ENCODE data around the gene CYTH1. TPM values are rescaled to one million over a fixed set of nuclear protein-coding genes. Genes with fewer than 3 reads are reported as not detected.

The CYTH1 gene
- total and polyA plus RNA-seq, 2 donors = 27.1 to 31.0 TPM

GRCh38 chr17:78642707-78643106, 139.4 kb downstream of the CYTH1 start:
- 94% methylated on average over 1 of the region's 1 CpG for WGBS
- no peaks in the 10 kb centered on the region for H3K36me3 ChIP-seq (ENCODE audit: insufficient read depth)
- no peak overlapping the region for H3K4me3 ChIP-seq (ENCODE audit: low read depth, low read length)
- no peak for DNase-seq (ENCODE audit: extremely low spot score)
- H3K27ac ChIP-seq (ENCODE audit: low read depth) = no peak overlapping the region
- no peaks in the 10 kb centered on the region for H3K4me1 ChIP-seq (ENCODE audit: insufficient read depth)

- no peak overlapping the region for H3K27ac ChIP-seq (ENCODE audit: low read depth)
- H3K4me1 ChIP-seq (ENCODE audit: insufficient read depth) = no peaks in the 10 kb centered on the region
- H3K4me3 ChIP-seq (ENCODE audit: low read depth, low read length) = no peak overlapping the region
- no peaks in the 10 kb centered on the region for H3K36me3 ChIP-seq (ENCODE audit: insufficient read depth)
- DNase-seq (ENCODE audit: extremely low spot score) = no peak
- 95% methylated on average over 18 of the region's 18 CpGs for WGBS
These were observed 140.4 kb downstream of the CYTH1 start for GRCh38 chr17:78641666-78642065.

DNA sequence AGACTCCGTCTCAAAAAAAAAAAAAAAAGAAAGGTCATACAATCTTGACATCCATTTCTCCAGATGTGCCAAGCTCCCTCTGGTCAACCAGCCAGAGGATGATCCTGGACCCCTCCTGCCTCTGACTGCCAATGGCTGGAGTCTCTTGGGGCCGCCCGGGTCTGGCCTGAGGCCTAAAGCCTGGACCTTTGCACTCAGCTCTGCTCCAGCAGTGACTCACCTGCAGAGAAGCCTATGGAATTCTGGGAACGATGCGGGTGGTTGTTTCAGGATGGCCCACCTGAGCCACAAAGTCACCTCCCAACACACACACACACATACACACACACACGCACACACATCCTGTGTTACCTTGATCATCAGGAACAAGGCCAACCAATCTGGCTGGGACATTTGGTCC, 140.8 kb downstream of the CYTH1 start:
- H3K4me3 ChIP-seq (ENCODE audit: low read depth, low read length) = no peak overlapping the region
- WGBS = 93% methylated on average over 6 of the region's 6 CpGs
- no peak for DNase-seq (ENCODE audit: extremely low spot score)

DNA sequence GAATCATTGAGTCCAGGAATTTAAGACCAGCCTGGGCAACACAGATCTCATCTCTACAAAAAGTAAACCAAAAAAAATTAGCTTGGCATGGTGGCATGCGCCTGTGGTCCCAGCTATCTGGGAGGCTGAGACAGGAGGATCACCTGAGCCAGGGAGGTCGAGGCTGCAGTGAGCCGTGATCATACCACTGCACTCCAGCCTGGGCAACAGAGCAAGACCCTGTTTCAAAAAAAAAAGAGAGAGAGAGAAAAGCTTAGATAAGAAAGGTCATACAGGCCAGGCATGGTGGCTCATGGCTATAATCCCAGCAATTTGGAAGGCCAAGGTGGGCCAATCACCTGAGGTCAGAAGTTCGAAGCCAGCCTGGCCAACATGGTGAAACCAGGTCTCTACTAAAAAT, 141.4 kb downstream of the CYTH1 start:
- no peak for DNase-seq (ENCODE audit: extremely low spot score)
- WGBS = 82% methylated on average over 4 of the region's 4 CpGs
- no peaks in the 10 kb centered on the region for H3K36me3 ChIP-seq (ENCODE audit: insufficient read depth)
- H3K27ac ChIP-seq (ENCODE audit: low read depth) = no peak overlapping the region
- H3K4me1 ChIP-seq (ENCODE audit: insufficient read depth) = no peaks in the 10 kb centered on the region
- no peak overlapping the region for H3K4me3 ChIP-seq (ENCODE audit: low read depth, low read length)

More for the DNA sequence above, 140.8 kb downstream of the CYTH1 start:
- H3K36me3 ChIP-seq (ENCODE audit: insufficient read depth) = no peaks in the 10 kb centered on the region
- no peak overlapping the region for H3K27ac ChIP-seq (ENCODE audit: low read depth)
- no peaks in the 10 kb centered on the region for H3K4me1 ChIP-seq (ENCODE audit: insufficient read depth)

DNA sequence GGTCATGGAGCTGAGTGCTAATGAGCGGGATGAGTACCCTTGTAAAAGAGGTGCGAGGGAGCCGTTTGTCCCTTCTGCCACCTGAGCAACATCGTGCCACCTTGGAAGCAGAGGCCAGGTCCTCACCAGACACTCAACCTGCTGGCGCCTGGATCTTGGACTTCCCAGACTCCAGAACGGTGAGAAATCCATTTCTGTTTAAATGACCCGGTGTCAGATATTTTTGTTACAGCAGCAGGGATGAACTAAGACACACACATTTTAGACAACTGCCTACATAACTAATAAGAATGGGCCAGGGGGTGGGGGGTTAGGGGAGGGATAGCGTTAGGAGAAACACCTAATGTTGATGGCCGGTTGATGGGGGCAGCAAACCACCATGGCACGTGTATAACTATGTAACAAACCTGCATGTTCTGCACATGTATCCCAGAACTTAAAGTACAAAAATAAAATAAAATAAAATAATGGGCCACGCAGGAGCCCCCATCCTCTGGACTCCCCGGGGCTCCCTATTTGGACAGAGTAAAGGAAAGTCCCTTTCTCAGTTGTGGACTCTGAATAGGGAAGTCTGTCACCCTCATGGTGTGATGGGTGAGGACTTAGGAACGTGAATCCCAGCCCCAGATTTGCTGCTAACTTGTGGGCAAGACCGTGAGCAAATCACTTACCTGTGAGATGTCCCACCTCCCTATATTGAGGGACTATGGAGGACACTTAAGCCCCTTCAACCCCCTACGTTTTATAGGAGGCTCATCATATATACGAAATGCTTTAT, 144.2 kb downstream of the CYTH1 start:
- Histone ChIP-seq H3K4me1 (ENCODE audit: insufficient read depth) (no peaks in the 10 kb centered on the region), H3K4me3 (ENCODE audit: low read depth, low read length) (no peak overlapping the region), H3K27ac (ENCODE audit: low read depth) (no peak overlapping the region), H3K36me3 (ENCODE audit: insufficient read depth) (no peaks in the 10 kb centered on the region)
- DNase-seq (ENCODE audit: extremely low spot score) = no peak
- 88% methylated on average over 16 of the region's 16 CpGs for WGBS

GRCh38 chr17:78637146-78637545, 144.9 kb downstream of the CYTH1 start:
- Histone ChIP-seq H3K4me1 (ENCODE audit: insufficient read depth) (no peaks in the 10 kb centered on the region), H3K27ac (ENCODE audit: low read depth) (no peak overlapping the region), H3K36me3 (ENCODE audit: insufficient read depth) (no peaks in the 10 kb centered on the region), H3K4me3 (ENCODE audit: low read depth, low read length) (no peak overlapping the region)
- 88% methylated on average over 11 of the region's 11 CpGs for WGBS
- no peak for DNase-seq (ENCODE audit: extremely low spot score)

DNA sequence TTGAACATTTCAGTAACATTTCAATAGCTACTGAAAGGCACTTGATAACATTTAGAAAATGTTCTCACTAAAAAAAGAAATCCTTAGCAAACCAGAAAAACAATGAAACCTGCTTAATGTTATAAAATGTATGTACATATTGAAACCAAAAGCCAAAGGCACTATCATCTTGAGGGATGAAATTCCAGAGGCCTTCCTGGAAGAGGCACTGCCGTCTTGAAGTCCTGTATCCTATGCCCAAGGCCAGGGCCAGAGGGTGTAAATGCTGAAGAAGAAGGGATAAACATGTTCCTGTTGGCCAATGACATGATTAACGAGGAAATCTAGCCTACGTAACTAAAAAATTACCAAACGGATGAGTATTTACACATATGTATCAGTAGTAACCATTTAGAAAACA, 147.9 kb downstream of the CYTH1 start:
- Histone ChIP-seq H3K36me3 (ENCODE audit: insufficient read depth) (no peaks in the 10 kb centered on the region), H3K27ac (ENCODE audit: low read depth) (no peak overlapping the region), H3K4me1 (ENCODE audit: insufficient read depth) (no peaks in the 10 kb centered on the region), H3K4me3 (ENCODE audit: low read depth, low read length) (no peak overlapping the region)
- DNase-seq (ENCODE audit: extremely low spot score) = no peak
- 86% methylated on average over 4 of the region's 4 CpGs for WGBS

- DNase-seq (ENCODE audit: extremely low spot score) = no peak
- Histone ChIP-seq H3K4me1 (ENCODE audit: insufficient read depth) (no peaks in the 10 kb centered on the region), H3K27ac (ENCODE audit: low read depth) (no peak overlapping the region), H3K36me3 (ENCODE audit: insufficient read depth) (no peaks in the 10 kb centered on the region), H3K4me3 (ENCODE audit: low read depth, low read length) (no peak overlapping the region)
- WGBS = 93% methylated on average over 23 of the region's 23 CpGs
These were observed 152.6 kb downstream of the CYTH1 start for GRCh38 chr17:78629436-78629995.

GRCh38 chr17:78628547-78629435, 153.3 kb downstream of the CYTH1 start:
- no peaks in the 10 kb centered on the region for H3K36me3 ChIP-seq (ENCODE audit: insufficient read depth)
- no peak for DNase-seq (ENCODE audit: extremely low spot score)
- no peak overlapping the region for H3K27ac ChIP-seq (ENCODE audit: low read depth)
- H3K4me3 ChIP-seq (ENCODE audit: low read depth, low read length) = no peak overlapping the region
- 96% methylated on average over 30 of the region's 30 CpGs for WGBS
- H3K4me1 ChIP-seq (ENCODE audit: insufficient read depth) = no peaks in the 10 kb centered on the region

DNA sequence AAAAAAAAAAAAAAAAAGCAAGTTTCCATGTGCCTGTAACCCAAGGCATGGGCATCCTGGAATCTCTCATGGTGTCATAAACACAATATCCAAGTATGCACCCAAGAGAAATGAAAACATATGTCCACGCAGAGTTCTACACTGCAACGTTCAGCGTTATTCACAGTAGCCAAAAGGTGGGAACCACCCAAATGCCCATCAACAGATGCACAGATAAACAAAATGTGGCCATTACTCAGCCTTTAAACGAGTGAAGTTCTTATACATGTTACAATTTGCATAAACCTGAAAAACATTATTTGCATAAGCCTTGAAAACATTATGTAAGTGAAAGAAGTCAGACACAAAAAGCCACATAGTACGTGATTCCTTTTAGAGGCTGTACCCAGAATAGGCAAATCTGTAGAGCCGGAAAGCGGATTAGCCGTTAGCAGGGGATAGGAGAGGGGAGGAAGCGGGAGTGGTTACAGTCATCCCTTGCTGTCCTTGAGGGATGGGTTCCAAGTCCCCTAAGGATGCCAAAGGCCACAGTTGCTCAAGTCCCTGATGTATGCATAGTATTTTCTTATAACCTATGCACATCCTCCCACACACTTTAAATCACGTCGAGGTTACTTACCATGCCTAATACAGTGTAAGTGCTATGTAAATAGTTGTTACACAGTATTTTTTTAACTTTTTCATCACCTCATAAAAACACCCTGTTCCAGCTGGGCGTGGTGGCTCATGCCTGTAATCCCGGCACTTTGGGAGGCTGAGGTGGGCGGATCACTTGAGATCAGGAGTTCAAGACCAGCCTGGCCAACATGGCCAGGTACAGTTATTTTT, 157.5 kb downstream of the CYTH1 start:
- DNase-seq (ENCODE audit: extremely low spot score) = no peak
- H3K4me1 ChIP-seq (ENCODE audit: insufficient read depth) = no peaks in the 10 kb centered on the region
- 65% methylated on average over 14 of the region's 14 CpGs for WGBS
- H3K4me3 ChIP-seq (ENCODE audit: low read depth, low read length) = no peak overlapping the region
- H3K36me3 ChIP-seq (ENCODE audit: insufficient read depth) = no peaks in the 10 kb centered on the region
- H3K27ac ChIP-seq (ENCODE audit: low read depth) = no peak overlapping the region

Small RNA genes within 50 kb of the gene (small RNA-seq; reads per million reads assigned to genes)
- not detected for gene RNU6-638P

Other genes with a start within 250 kb of the CYTH1 start
- gene DNAH17, start 204.9 kb downstream of the CYTH1 start, total RNA-seq = 0.05 TPM
- 0.10 TPM for gene DNAH17, start 204.9 kb downstream of the CYTH1 start, polyA plus RNA-seq
- gene USP36, start 58.5 kb upstream of the CYTH1 start, total RNA-seq = 27.3 TPM
- gene USP36, start 58.5 kb upstream of the CYTH1 start, polyA plus RNA-seq = 28.0 TPM
- gene CEP295NL, start 120.9 kb upstream of the CYTH1 start, total RNA-seq = 4.8 TPM
- 0.28 TPM for gene CEP295NL, start 120.9 kb upstream of the CYTH1 start, polyA plus RNA-seq
- gene TIMP2, start 143.1 kb upstream of the CYTH1 start, total RNA-seq = 116 TPM
- gene TIMP2, start 143.1 kb upstream of the CYTH1 start, polyA plus RNA-seq = 395 TPM
- 103 TPM for gene LGALS3BP, start 197.7 kb upstream of the CYTH1 start, total RNA-seq
- 219 TPM for gene LGALS3BP, start 197.7 kb upstream of the CYTH1 start, polyA plus RNA-seq
- gene CANT1, start 227.5 kb upstream of the CYTH1 start, total RNA-seq = 20.9 TPM
- 32.1 TPM for gene CANT1, start 227.5 kb upstream of the CYTH1 start, polyA plus RNA-seq
- gene C1QTNF1, start 241.9 kb upstream of the CYTH1 start, total RNA-seq = 5.2 TPM
- gene C1QTNF1, start 241.9 kb upstream of the CYTH1 start, polyA plus RNA-seq = 85.0 TPM

Measured in urinary bladder (tissue), 4 donors.